ENCODE results near the gene PDE10A. TPM values are rescaled to one million over a fixed set of nuclear protein-coding genes. Genes with fewer than 3 reads are reported as not detected.

The PDE10A gene
- total and polyA plus RNA-seq, 9 of the 15 experiments (the other 6 are each of a cell fraction or from before 2014, with no cell fraction given), result 0.04 TPM; not detected in 8

DNA sequence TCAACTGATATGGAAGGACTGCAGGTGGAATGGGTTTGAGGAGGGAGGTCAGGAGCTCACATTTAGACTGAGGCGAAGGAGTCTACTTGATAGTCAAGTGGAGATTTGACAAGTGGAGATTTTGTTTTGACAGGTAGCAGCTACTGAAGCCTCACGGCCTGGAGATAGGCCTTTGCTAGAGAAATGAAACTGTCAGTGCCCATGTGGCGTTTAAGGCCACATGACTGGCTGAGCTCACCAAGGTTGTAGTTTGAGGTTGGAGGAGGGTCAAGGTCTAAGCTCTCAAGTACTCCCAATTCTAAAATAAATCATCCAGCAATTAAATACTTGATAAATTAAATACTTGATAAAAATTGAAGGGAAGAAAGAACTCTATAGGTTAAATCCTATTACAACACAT is 273.5 kb downstream of the PDE10A start (continued):
- no peak for TF ChIP-seq STAT5A (IDR thresholded peaks at IDR 0.05; ENCODE audit: borderline replicate concordance, low read length)
- no peak for TF ChIP-seq SRSF9 (IDR thresholded peaks at IDR 0.05; ENCODE audit: borderline replicate concordance, low read depth, low read length)
- TF ChIP-seq HNRNPK (IDR thresholded peaks at IDR 0.05; ENCODE audit: low read depth, low read length, poor library complexity, severe bottlenecking), result no peak
- TF ChIP-seq, protein P1, sequence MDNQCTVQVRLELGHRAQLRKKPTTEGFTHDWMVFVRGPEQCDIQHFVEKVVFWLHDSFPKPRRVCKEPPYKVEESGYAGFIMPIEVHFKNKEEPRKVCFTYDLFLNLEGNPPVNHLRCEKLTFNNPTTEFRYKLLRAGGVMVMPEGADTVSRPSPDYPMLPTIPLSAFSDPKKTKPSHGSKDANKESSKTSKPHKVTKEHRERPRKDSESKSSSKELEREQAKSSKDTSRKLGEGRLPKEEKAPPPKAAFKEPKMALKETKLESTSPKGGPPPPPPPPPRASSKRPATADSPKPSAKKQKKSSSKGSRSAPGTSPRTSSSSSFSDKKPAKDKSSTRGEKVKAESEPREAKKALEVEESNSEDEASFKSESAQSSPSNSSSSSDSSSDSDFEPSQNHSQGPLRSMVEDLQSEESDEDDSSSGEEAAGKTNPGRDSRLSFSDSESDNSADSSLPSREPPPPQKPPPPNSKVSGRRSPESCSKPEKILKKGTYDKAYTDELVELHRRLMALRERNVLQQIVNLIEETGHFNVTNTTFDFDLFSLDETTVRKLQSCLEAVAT (IDR thresholded peaks at IDR 0.05), result no peak
- no peak for TF ChIP-seq ZNF175 (CRISPR knock-in tag; IDR thresholded peaks at IDR 0.05; ENCODE audit: low read depth)

GRCh38 chr6:165383323-165383722 is 279.7 kb downstream of the PDE10A start:
- ATAC-seq, result no peak
- Histone ChIP-seq H3K79me2 (ENCODE audit: control insufficient read depth, insufficient read depth, low read length) (no peaks in the 10 kb centered on the region), H3K36me3 (ENCODE audit: control insufficient read depth, insufficient read depth, low read length) (no peaks in the 10 kb centered on the region), H3K4me2 (ENCODE audit: insufficient read depth, low read length) (no peak overlapping the region), H3K4me1 (replicated peaks in 1 of 2; ENCODE audit: control insufficient read depth in 2 of 2, insufficient read depth in 2 of 2, low read length in 2 of 2) (no peaks in the 10 kb centered on the region), H3K27me3 (ENCODE audit: control insufficient read depth in 2 of 2, insufficient read depth in 2 of 2, low read length in 2 of 2) (no peaks in the 10 kb centered on the region), H4K20me1 (replicated peaks; ENCODE audit: control insufficient read depth, insufficient read depth, low read length) (no peaks in the 10 kb centered on the region), H3K9me1 (ENCODE audit: control insufficient read depth, insufficient read depth, low read length) (no peaks in the 10 kb centered on the region), H3K27ac (ENCODE audit: extremely low read depth, low read depth, low read length) (no peak overlapping the region), H3K9me3 (replicated peaks; ENCODE audit: control insufficient read depth, insufficient read depth, low read depth, low read length) (no peaks in the 10 kb centered on the region; the same call in none of the 2 replicates), H3K9ac (ENCODE audit: insufficient read depth in 1 of 2, low read depth in 2 of 2, low read length in 2 of 2) (no peak overlapping the region), H3K4me3 (no peak overlapping the region), H2AFZ (ENCODE audit: low read depth, low read length) (no peak overlapping the region)
- ChIA-PET CTCF (ENCODE audit: low intra/inter-chr PET ratio) (no interaction called here), POLR2A (no interaction called here)
- no peak for DNase-seq (ENCODE audit: extremely low read depth in 1 of 4, low spot score in 3 of 4)
- BruUV-seq (replicated peaks), result no TSS peak
- intact Hi-C loops (cut with micrococcal nuclease), result no loop called here
- in situ Hi-C loops (cut with MboI), result no loop called here
- 0% methylated on average over 3 of the region's 3 CpGs for WGBS (ENCODE audit: insufficient coverage, low coverage, missing lambda C conversion rate)
- FAIRE-seq, result no peak
- TF ChIP-seq TSHZ1 (CRISPR knock-in tag; IDR thresholded peaks at IDR 0.05), result no peak
- TF ChIP-seq, protein P2, sequence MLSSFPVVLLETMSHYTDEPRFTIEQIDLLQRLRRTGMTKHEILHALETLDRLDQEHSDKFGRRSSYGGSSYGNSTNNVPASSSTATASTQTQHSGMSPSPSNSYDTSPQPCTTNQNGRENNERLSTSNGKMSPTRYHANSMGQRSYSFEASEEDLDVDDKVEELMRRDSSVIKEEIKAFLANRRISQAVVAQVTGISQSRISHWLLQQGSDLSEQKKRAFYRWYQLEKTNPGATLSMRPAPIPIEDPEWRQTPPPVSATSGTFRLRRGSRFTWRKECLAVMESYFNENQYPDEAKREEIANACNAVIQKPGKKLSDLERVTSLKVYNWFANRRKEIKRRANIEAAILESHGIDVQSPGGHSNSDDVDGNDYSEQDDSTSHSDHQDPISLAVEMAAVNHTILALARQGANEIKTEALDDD (IDR thresholded peaks at IDR 0.05), result no peak
- TF ChIP-seq ZKSCAN1 (IDR thresholded peaks at IDR 0.05; ENCODE audit: low read depth, low read length), result no peak
- no peak for TF ChIP-seq ZSCAN32 (CRISPR knock-in tag; IDR thresholded peaks at IDR 0.05)
- no peak for TF ChIP-seq NCOA1 (IDR thresholded peaks at IDR 0.05; ENCODE audit: low read depth)
- no peak for TF ChIP-seq ZFPM2 (CRISPR knock-in tag; IDR thresholded peaks at IDR 0.05)
- no peak for TF ChIP-seq ZBTB17 (CRISPR knock-in tag; IDR thresholded peaks at IDR 0.05)
- TF ChIP-seq CHD2 (IDR thresholded peaks at IDR 0.05; ENCODE audit: low read depth, low read length), result no peak
- no peak for TF ChIP-seq BCL6 (CRISPR knock-in tag; IDR thresholded peaks at IDR 0.05)
- no peak for TF ChIP-seq JUN (IDR thresholded peaks at IDR 0.05; ENCODE audit: borderline replicate concordance, low read depth, low read length)
- no peak for TF ChIP-seq JUN (CRISPR knock-in tag; IDR thresholded peaks at IDR 0.05; ENCODE audit: borderline replicate concordance)
- TF ChIP-seq TCFL5 (CRISPR knock-in tag; conservative IDR thresholded peaks at IDR 0.05), result no peak
- TF ChIP-seq ZNF174 (CRISPR knock-in tag; IDR thresholded peaks at IDR 0.05), result no peak
- no peak for TF ChIP-seq RNF2 (IDR thresholded peaks at IDR 0.05)
